Activated T-cell treated with anti-CD3 and anti-CD28 coated beads, Interleukin-2, amount 50 U/mL, for 4 hours (primary cell): Measurements from ENCODE around the gene CFHR4. TPM values are rescaled to one million over a fixed set of nuclear protein-coding genes. Genes with fewer than 3 reads are reported as not detected.

Experiments
- total RNA-seq, 3 donors: library from RNA; stranded (reverse); gene quantifications; one replicate each; pipeline ENCODE4 v1.2.1, GENCODE V29; 2021

Gene CFHR4
- total RNA-seq, 3 donors from 2014 or later = not detected

Other genes with a start within 250 kb of the CFHR4 start
- under 1 TPM; 0.35 to 0.76 (median 0.63) TPM for gene CFH, start 236.0 kb upstream of the CFHR4 start, total RNA-seq
- gene CFHR3, start 113.2 kb upstream of the CFHR4 start, total RNA-seq = under 1 TPM in 1 of 3 donors, not detected in 2; 0.18 TPM
- under 1 TPM in 1 of 3 donors, not detected in 2; 0.26 TPM for gene CFHR1, start 68.3 kb upstream of the CFHR4 start, total RNA-seq
- gene CFHR2, start 55.7 kb downstream of the CFHR4 start, total RNA-seq = not detected
- gene CFHR5, start 89.5 kb downstream of the CFHR4 start, total RNA-seq = not detected
- gene F13B, start 179.2 kb downstream of the CFHR4 start, total RNA-seq = not detected